Fibroblast of lung (primary cell): Measurements from ENCODE around the gene COL9A3. TPM values are rescaled to one million over a fixed set of nuclear protein-coding genes. Genes with fewer than 3 reads are reported as not detected.
A peak's percentile ranks its signal among the peaks of the same experiment; 100 is the strongest.

ENCODE experiments used
- DNase-seq, 2 donors: peaks; one replicate each; pipeline versions ENCODE4 v3.0.0 to v3.0.0-alpha.2; 2010; ENCODE audit warnings: low read depth in 2 of 2
- H2AFZ ChIP-seq: 2 replicates; pipeline ENCODE4 v1.5.1; 2012; ENCODE audit warnings: low read length, control low read depth, inconsistent platforms
- H3K27ac ChIP-seq: 2 replicates; pipeline ENCODE4 v1.5.1; 2011; ENCODE audit warnings: low read length, control low read depth; ENCODE audit not compliant: insufficient read depth
- H3K27me3 ChIP-seq: 2 replicates; pipeline ENCODE4 v1.5.1; 2011; ENCODE audit warnings: mild to moderate bottlenecking, low read length; ENCODE audit not compliant: control insufficient read depth, insufficient read depth
- H3K36me3 ChIP-seq: 2 replicates; pipeline ENCODE4 v1.5.1; 2011; ENCODE audit warnings: low read length; ENCODE audit not compliant: control insufficient read depth, insufficient read depth
- H3K4me1 ChIP-seq: 2 replicates; pipeline ENCODE4 v1.5.1; 2011; ENCODE audit warnings: low read length; ENCODE audit not compliant: control insufficient read depth, insufficient read depth; ENCODE audit errors: extremely low read depth
- H3K4me2 ChIP-seq: 2 replicates; pipeline ENCODE4 v1.5.1; 2011; ENCODE audit warnings: low read length, control low read depth; ENCODE audit not compliant: insufficient read depth; ENCODE audit errors: extremely low read depth
- H3K4me3 ChIP-seq, 4 experiments: fragments of 200-600 bp in 1 of 4; sonication (generic) in 1 of 4; replicated peaks in 1 of 4; 2 replicates each; pipeline ENCODE4 v1.5.1; 2011 to 2016; ENCODE audit warnings: low read length in 4 of 4, low read depth in 3 of 4, mild to moderate bottlenecking in 3 of 4, control low read depth in 2 of 4, inconsistent platforms in 1 of 4, mixed read lengths in 1 of 4; ENCODE audit not compliant: insufficient read depth in 1 of 4; ENCODE audit errors: control extremely low read depth in 1 of 4
- H3K79me2 ChIP-seq: 2 replicates; pipeline ENCODE4 v1.5.1; 2012; ENCODE audit warnings: mild to moderate bottlenecking, low read length, inconsistent platforms; ENCODE audit not compliant: control insufficient read depth, insufficient read depth
- H3K9ac ChIP-seq: 2 replicates; pipeline ENCODE4 v1.5.1; 2011; ENCODE audit warnings: mild to moderate bottlenecking, low read length, control low read depth; ENCODE audit not compliant: insufficient read depth
- H3K9me3 ChIP-seq: 2 replicates; pipeline ENCODE4 v1.5.1; 2012; ENCODE audit warnings: low read depth, low read length; ENCODE audit not compliant: control insufficient read depth, insufficient read depth
- H4K20me1 ChIP-seq: 2 replicates; pipeline ENCODE4 v1.5.1; 2011; ENCODE audit warnings: low read length; ENCODE audit not compliant: control insufficient read depth, insufficient read depth; ENCODE audit errors: extremely low read depth
- EZH2 ChIP-seq: IDR thresholded peaks from 2 replicates; pipeline ENCODE4 v1.5.1; 2012; ENCODE audit warnings: low read length, control low read depth, mild to moderate bottlenecking; ENCODE audit errors: missing control alignments
- polyA plus RNA-seq, 2 donors: library from polyadenylated mRNA; depleted of rRNA in 1 of 2; stranded (reverse) in 1 of 2; unstranded in 1 of 2; fragments of >200 nt; gene quantifications; 2 replicates each; pipeline ENCODE4 v1.2.1, GENCODE V29; 2011 to 2012; ENCODE audit warnings: missing spikeins in 1 of 2
- total RNA-seq: library from RNA; depleted of rRNA; stranded (reverse); fragments of >200 nt; gene quantifications from 2 replicates; pipeline ENCODE4 v1.2.1, GENCODE V29; 2014
- TF ChIP-seq, protein P1 (sequence below), 2 donors: IDR thresholded peaks in 1 of 2; conservative IDR thresholded peaks in 1 of 2; 1 replicate in 1 of 2; 2 replicates in 1 of 2; pipeline ENCODE4 v1.5.1; 2011 to 2012; ENCODE audit warnings: low read length in 2 of 2, control low read depth in 1 of 2, inconsistent platforms in 1 of 2, low read depth in 1 of 2, mild to moderate bottlenecking in 1 of 2

The COL9A3 gene
- total and polyA plus RNA-seq, 2 donors (not counting 1 experiment from before 2014, with no cell fraction given) = 0.17 TPM

DNA sequence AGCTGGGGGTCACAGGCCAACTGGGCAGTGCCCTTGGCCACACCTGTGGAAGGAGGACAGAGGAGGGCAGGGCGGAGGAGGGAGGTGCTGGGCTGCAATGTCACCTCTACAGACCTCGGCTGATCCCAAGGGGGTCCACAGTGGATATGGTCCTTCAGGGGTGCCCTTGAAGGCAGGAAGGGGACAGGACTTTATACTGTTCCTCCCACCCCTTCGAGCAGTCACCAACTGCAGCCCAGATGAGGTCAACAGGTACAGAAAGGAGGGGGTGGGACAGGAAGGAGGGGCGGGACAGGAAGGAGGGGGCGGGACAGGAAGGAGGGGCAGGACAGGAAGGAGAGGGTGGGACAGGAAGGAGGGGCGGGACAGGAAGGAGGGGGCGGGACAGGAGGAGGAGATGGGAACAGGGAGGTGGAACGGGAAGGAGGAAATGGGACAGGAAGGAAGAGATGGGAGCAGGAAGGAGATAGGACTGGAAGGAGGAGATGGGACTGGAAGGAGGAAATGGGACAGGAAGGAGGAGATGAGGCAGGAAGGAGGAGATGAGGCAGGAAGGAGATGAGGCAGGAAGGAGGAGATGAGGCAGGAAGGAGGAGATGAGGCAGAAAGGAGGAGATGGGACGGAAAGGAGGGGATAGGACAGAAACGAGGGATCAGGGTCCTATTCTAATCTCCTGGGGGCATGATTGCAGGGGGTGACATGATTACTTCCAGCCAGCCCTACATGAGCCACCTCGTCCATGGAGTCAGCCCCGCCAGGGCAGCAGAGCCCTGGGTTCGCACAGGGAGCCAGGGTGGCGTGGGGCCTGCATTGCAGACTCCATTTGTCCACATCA lies 39.9 kb upstream of the COL9A3 start:
- H2AFZ ChIP-seq = peak overlapping the region; percentile 51
- no peak overlapping the region for H3K27ac ChIP-seq
- no peaks in the 10 kb centered on the region for H3K9me3 ChIP-seq
- no peaks in the 10 kb centered on the region for H3K79me2 ChIP-seq
- H3K36me3 ChIP-seq = no peaks in the 10 kb centered on the region
- H3K4me3 ChIP-seq = no peak overlapping the region
- no peak for DNase-seq
- no peak overlapping the region for H3K4me2 ChIP-seq
- H3K4me1 ChIP-seq = no peaks in the 10 kb centered on the region
- H4K20me1 ChIP-seq = no peaks in the 10 kb centered on the region
- no peak overlapping the region for H3K9ac ChIP-seq
- TF ChIP-seq, protein P1, sequence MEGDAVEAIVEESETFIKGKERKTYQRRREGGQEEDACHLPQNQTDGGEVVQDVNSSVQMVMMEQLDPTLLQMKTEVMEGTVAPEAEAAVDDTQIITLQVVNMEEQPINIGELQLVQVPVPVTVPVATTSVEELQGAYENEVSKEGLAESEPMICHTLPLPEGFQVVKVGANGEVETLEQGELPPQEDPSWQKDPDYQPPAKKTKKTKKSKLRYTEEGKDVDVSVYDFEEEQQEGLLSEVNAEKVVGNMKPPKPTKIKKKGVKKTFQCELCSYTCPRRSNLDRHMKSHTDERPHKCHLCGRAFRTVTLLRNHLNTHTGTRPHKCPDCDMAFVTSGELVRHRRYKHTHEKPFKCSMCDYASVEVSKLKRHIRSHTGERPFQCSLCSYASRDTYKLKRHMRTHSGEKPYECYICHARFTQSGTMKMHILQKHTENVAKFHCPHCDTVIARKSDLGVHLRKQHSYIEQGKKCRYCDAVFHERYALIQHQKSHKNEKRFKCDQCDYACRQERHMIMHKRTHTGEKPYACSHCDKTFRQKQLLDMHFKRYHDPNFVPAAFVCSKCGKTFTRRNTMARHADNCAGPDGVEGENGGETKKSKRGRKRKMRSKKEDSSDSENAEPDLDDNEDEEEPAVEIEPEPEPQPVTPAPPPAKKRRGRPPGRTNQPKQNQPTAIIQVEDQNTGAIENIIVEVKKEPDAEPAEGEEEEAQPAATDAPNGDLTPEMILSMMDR (conservative IDR thresholded peaks at IDR 0.05 in 1 of 2, IDR thresholded peaks at IDR 0.05 in 1 of 2; ENCODE audit: low read depth in 1 of 2, low read length in 2 of 2) = no peak
- no peak for TF ChIP-seq EZH2
- H3K27me3 ChIP-seq = no peaks in the 10 kb centered on the region

DNA sequence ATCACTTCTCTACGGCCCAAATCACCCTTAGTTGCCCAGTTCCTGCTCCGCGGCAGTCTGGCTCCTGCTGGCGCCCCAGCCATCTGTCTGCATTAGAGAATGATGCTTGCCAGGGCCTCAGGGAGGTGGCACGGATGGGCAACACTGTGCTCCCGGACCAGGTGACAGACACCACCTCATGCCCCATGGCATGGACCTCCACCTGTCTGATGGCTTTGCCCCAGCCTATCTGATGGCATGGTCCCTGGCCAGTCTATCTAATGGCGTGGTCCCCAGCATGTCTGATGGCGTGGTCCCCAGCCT lies 39.4 kb upstream of the COL9A3 start:
- Histone ChIP-seq H3K4me2 (no peak overlapping the region), H2AFZ (no peak overlapping the region), H3K4me1 (no peaks in the 10 kb centered on the region), H4K20me1 (no peaks in the 10 kb centered on the region), H3K36me3 (no peaks in the 10 kb centered on the region), H3K27ac (no peak overlapping the region), H3K9me3 (no peaks in the 10 kb centered on the region), H3K9ac (no peak overlapping the region), H3K4me3 (no peak overlapping the region), H3K27me3 (no peaks in the 10 kb centered on the region), H3K79me2 (no peaks in the 10 kb centered on the region)
- DNase-seq = no peak
- TF ChIP-seq, protein P1 (conservative IDR thresholded peaks at IDR 0.05 in 1 of 2, IDR thresholded peaks at IDR 0.05 in 1 of 2; ENCODE audit: low read depth in 1 of 2, low read length in 2 of 2) = no peak
- TF ChIP-seq EZH2 = no peak

DNA sequence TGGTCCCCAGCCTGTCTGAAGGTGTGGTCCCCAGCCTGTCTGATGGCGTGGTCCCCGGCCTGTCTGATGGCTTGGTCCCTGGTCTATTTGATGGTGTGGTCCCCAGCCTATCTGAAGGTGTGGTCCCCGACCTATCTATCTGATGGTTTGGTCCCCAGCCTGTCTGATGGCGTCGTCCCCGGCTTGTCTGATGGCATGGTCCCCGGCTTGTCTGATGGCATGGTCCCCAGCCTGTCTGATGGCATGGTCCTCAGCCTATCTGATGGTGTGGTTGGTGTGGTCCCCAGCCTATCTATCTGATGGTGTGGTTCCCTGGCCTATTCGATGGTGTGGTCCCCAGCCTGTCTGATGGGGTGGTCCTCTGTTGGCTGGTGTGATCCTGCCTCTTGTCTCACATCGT lies 38.8 kb upstream of the COL9A3 start:
- Histone ChIP-seq H3K4me2 (no peak overlapping the region), H3K9me3 (no peaks in the 10 kb centered on the region), H4K20me1 (no peaks in the 10 kb centered on the region), H3K9ac (no peak overlapping the region), H3K27me3 (no peaks in the 10 kb centered on the region), H3K36me3 (no peaks in the 10 kb centered on the region), H2AFZ (no peak overlapping the region), H3K4me3 (no peak overlapping the region), H3K4me1 (no peaks in the 10 kb centered on the region), H3K79me2 (no peaks in the 10 kb centered on the region), H3K27ac (no peak overlapping the region)
- no peak for TF ChIP-seq EZH2
- TF ChIP-seq, protein P1 (conservative IDR thresholded peaks at IDR 0.05 in 1 of 2, IDR thresholded peaks at IDR 0.05 in 1 of 2; ENCODE audit: low read depth in 1 of 2, low read length in 2 of 2) = no peak
- DNase-seq = no peak
